IMR-90 (cell line): ENCODE measurements around the gene VPS26C. TPM values are rescaled to one million over a fixed set of nuclear protein-coding genes. Genes with fewer than 3 reads are reported as not detected.

Source experiments
- ATAC-seq: fragments of 200-7000 bp; cut with Tn5 transposase; 2 replicates; pipeline ENCODE4 v1.9.1; 2020; ENCODE audit warnings: low read depth, mild to moderate bottlenecking, moderate library complexity
- BruUV-seq: library from RNA; stranded (reverse); fragments of 400-500 nt; replicated peaks from 2 replicates; lab custom pipeline; 2021; lab: Mats Ljungman, UMichigan
- CTCF ChIA-PET: fragments of 300-600 bp; formaldehyde crosslinking; extraction: SDS; loops from one replicate; lab custom pipeline; 2021; ENCODE audit warnings: antibody characterized with exemption; lab: Yijun Ruan, JAX
- POLR2A ChIA-PET: fragments of 300-600 bp; sonication (Branson Sonifier 250); formaldehyde crosslinking; loops from one replicate; lab custom pipeline; 2022; ENCODE audit warnings: antibody characterized with exemption; ENCODE audit not compliant: unreplicated experiment; lab: Charles Lee
- DNase-seq: peaks from one replicate; pipeline ENCODE4 v3.0.0; 2013
- H2AFZ ChIP-seq: replicated peaks from 2 replicates; pipeline ENCODE3; 2013; ENCODE audit warnings: low read length, mild to moderate bottlenecking; ENCODE audit not compliant: poor library complexity
- H2AK5ac ChIP-seq: 2 replicates; pipeline ENCODE4 v1.6.1; 2013; ENCODE audit warnings: low read depth, low read length, inconsistent platforms
- H2AK9ac ChIP-seq: replicated peaks from 2 replicates; pipeline ENCODE3; 2013; ENCODE audit warnings: mild to moderate bottlenecking, low read depth, low read length, moderate library complexity; ENCODE audit not compliant: poor library complexity
- H2BK120ac ChIP-seq: 2 replicates; pipeline ENCODE4 v1.6.1; 2013; ENCODE audit warnings: low read depth, low read length, inconsistent platforms
- H2BK15ac ChIP-seq: 3 replicates; pipeline ENCODE4 v1.6.1; 2013; ENCODE audit warnings: low read depth, low read length, inconsistent platforms
- H2BK20ac ChIP-seq: 2 replicates; pipeline ENCODE4 v1.6.1; 2013; ENCODE audit warnings: low read depth, mild to moderate bottlenecking, inconsistent platforms, low read length, moderate library complexity
- H2BK5ac ChIP-seq: 2 replicates; pipeline ENCODE4 v1.6.1; 2013; ENCODE audit warnings: mild to moderate bottlenecking, low read depth, low read length, inconsistent platforms; ENCODE audit not compliant: poor library complexity, severe bottlenecking
- H3K14ac ChIP-seq: replicated peaks from 2 replicates; pipeline ENCODE4 v1.6.1; 2013; ENCODE audit warnings: low read depth, low read length, inconsistent platforms
- H3K18ac ChIP-seq: 2 replicates; pipeline ENCODE4 v1.6.1; 2013; ENCODE audit warnings: low read depth, low read length, control low read depth
- H3K23ac ChIP-seq: 2 replicates; pipeline ENCODE4 v1.6.1; 2013; ENCODE audit warnings: low read depth, low read length, inconsistent platforms
- H3K27ac ChIP-seq: 2 replicates; pipeline ENCODE4 v1.5.1; 2013; ENCODE audit warnings: mild to moderate bottlenecking, control low read depth, low read length; ENCODE audit not compliant: insufficient read depth
- H3K27me3 ChIP-seq: 2 replicates; pipeline ENCODE4 v1.6.1; 2013; ENCODE audit warnings: low read length; ENCODE audit not compliant: control insufficient read depth, insufficient read depth
- H3K36me3 ChIP-seq: 2 replicates; pipeline ENCODE4 v1.6.1; 2013; ENCODE audit warnings: low read length, mixed read lengths; ENCODE audit not compliant: control insufficient read depth, insufficient read depth
- H3K4ac ChIP-seq: 2 replicates; pipeline ENCODE4 v1.6.1; 2013; ENCODE audit warnings: low read depth, low read length, inconsistent platforms
- H3K4me1 ChIP-seq: 2 replicates; pipeline ENCODE4 v1.6.1; 2013; ENCODE audit warnings: low read length, mixed read lengths; ENCODE audit not compliant: control insufficient read depth, insufficient read depth
- H3K4me2 ChIP-seq: 2 replicates; pipeline ENCODE4 v1.6.1; 2013; ENCODE audit warnings: low read depth, mild to moderate bottlenecking, control low read depth, low read length, moderate library complexity
- H3K4me3 ChIP-seq: 2 replicates; pipeline ENCODE4 v1.5.1; 2013; ENCODE audit warnings: low read depth, mild to moderate bottlenecking, control low read depth, low read length, moderate library complexity; ENCODE audit not compliant: insufficient read depth
- H3K56ac ChIP-seq: 2 replicates; pipeline ENCODE4 v1.6.1; 2013; ENCODE audit warnings: low read length, inconsistent platforms; ENCODE audit not compliant: insufficient read depth; ENCODE audit errors: extremely low read depth
- H3K79me1 ChIP-seq, 2 experiments: 2 replicates each; pipeline ENCODE4 v1.6.1; 2013; ENCODE audit warnings: low read length in 2 of 2, inconsistent platforms in 1 of 2, low read depth in 1 of 2
- H3K9ac ChIP-seq: 2 replicates; pipeline ENCODE4 v1.6.1; 2013; ENCODE audit warnings: low read depth, low read length, control low read depth
- H3K9me1 ChIP-seq: 2 replicates; pipeline ENCODE4 v1.6.1; 2013; ENCODE audit warnings: low read length, inconsistent platforms; ENCODE audit not compliant: insufficient read depth
- H3K9me3 ChIP-seq: 2 replicates; pipeline ENCODE4 v1.6.1; 2013; ENCODE audit warnings: low read length; ENCODE audit not compliant: control insufficient read depth, insufficient read depth
- H4K20me1 ChIP-seq: 2 replicates; pipeline ENCODE4 v1.6.1; 2013; ENCODE audit warnings: low read length, inconsistent platforms; ENCODE audit not compliant: insufficient read depth
- H4K5ac ChIP-seq: 2 replicates; pipeline ENCODE4 v1.6.1; 2013; ENCODE audit warnings: mild to moderate bottlenecking, low read depth, low read length, control low read depth
- H4K8ac ChIP-seq, 2 experiments: 2 replicates each; pipeline ENCODE4 v1.6.1; 2013; ENCODE audit warnings: low read depth in 2 of 2, low read length in 2 of 2, control low read depth in 1 of 2, inconsistent platforms in 1 of 2
- H4K91ac ChIP-seq: 2 replicates; pipeline ENCODE4 v1.6.1; 2013; ENCODE audit warnings: low read depth, low read length, inconsistent platforms; ENCODE audit not compliant: insufficient read depth
- CHD1 ChIP-seq: IDR thresholded peaks from 2 replicates; pipeline ENCODE4 v1.6.1; 2012; ENCODE audit warnings: low read depth, low read length, improper control_type of control experiment
- CTCF ChIP-seq: conservative IDR thresholded peaks from 2 replicates; pipeline ENCODE4 v1.5.1; 2012; ENCODE audit warnings: mild to moderate bottlenecking, low read depth, low read length, improper control_type of control experiment
- FOS ChIP-seq: fragments of 150-350 bp; IDR thresholded peaks from 2 replicates; pipeline ENCODE4 v1.6.1; 2016; ENCODE audit warnings: low read depth, low read length
- MAZ ChIP-seq: IDR thresholded peaks from 2 replicates; pipeline ENCODE4 v1.6.1; 2012; ENCODE audit warnings: low read depth, mild to moderate bottlenecking, low read length, improper control_type of control experiment, moderate library complexity, borderline replicate concordance
- MXI1 ChIP-seq: IDR thresholded peaks from 2 replicates; pipeline ENCODE4 v1.6.1; 2012; ENCODE audit warnings: low read depth, mild to moderate bottlenecking, low read length, moderate library complexity, borderline replicate concordance
- NFE2L2 ChIP-seq: fragments of 150-350 bp; IDR thresholded peaks from 2 replicates; pipeline ENCODE4 v1.6.1; 2016; ENCODE audit warnings: low read depth, mild to moderate bottlenecking, low read length
- RAD21 ChIP-seq: IDR thresholded peaks from 2 replicates; pipeline ENCODE4 v1.6.1; 2012; ENCODE audit warnings: low read length, improper control_type of control experiment
- RFX5 ChIP-seq: IDR thresholded peaks from 2 replicates; pipeline ENCODE4 v1.8.0; 2012; ENCODE audit warnings: low read depth, mild to moderate bottlenecking, low read length, moderate library complexity
- SMC3 ChIP-seq: fragments of 150-350 bp; IDR thresholded peaks from 2 replicates; pipeline ENCODE4 v1.6.1; 2016; ENCODE audit warnings: low read depth, mild to moderate bottlenecking, antibody characterized with exemption, low read length, moderate library complexity
- USF2 ChIP-seq: fragments of 150-350 bp; IDR thresholded peaks from 2 replicates; pipeline ENCODE4 v1.6.1; 2017; ENCODE audit warnings: mild to moderate bottlenecking, antibody characterized with exemption, low read length, low read depth
- WGBS, 2 experiments: methylation state at CpG; one replicate each; pipeline versions ENCODE4 v1.1.5 to v1.1.7; 2013; ENCODE audit warnings: missing lambda C conversion rate in 2 of 2; ENCODE audit not compliant: insufficient read length in 1 of 2; ENCODE audit errors: extremely low coverage in 2 of 2; 5-methylcytosine and 5-hydroxymethylcytosine counted together
- dilution Hi-C: fragments of 300-500 bp; cut with HindIII; formaldehyde crosslinking; loops from one replicate; pipeline ENCODE4 v1.14.3; 2018; ENCODE audit warnings: low sequenced_read_pairs; ENCODE audit not compliant: unreplicated experiment
- in situ Hi-C: fragments of 300-500 bp; cut with MboI; formaldehyde crosslinking; loops from 3 replicates; pipeline ENCODE4 v1.14.3; 2019; ENCODE audit warnings: low sequenced_read_pairs, inconsistent platforms, mixed read lengths
- intact Hi-C: fragments of 100-400 bp; cut with micrococcal nuclease; formaldehyde crosslinking; loops from 2 replicates; pipeline ENCODE4 v1.10.0; 2022
- polyA plus RNA-seq, 3 experiments: library from polyadenylated mRNA; depleted of rRNA; stranded (reverse); fragments of >200 nt; gene quantifications; 2 replicates each; pipeline ENCODE4 v1.2.3, GENCODE V29; 2012; ENCODE audit warnings: low replicate concordance in 1 of 3
- total RNA-seq: library from RNA; depleted of rRNA; stranded (reverse); fragments of >200 nt; gene quantifications from 2 replicates; pipeline ENCODE4 v1.2.3, GENCODE V29; 2012

Gene VPS26C
- total and polyA plus RNA-seq, 2 of the 4 experiments (the other 2 are of a cell fraction): 30.0 to 36.6 TPM

- Histone ChIP-seq H3K4me2 (no peak overlapping the region), H3K79me1 (peaks cover 24 to 34% of the 10 kb centered on the region in 2 experiments), H4K91ac (no peak overlapping the region), H2BK5ac (no peak overlapping the region), H4K8ac (no peak overlapping the region), H3K18ac (no peak overlapping the region), H2AFZ (no peak overlapping the region), H3K4me1 (no peaks in the 10 kb centered on the region), H3K4me3 (no peak overlapping the region), H2AK9ac (no peak overlapping the region), H3K9me3 (no peaks in the 10 kb centered on the region), H2AK5ac (no peak overlapping the region), H4K5ac (no peak overlapping the region), H3K36me3 (peaks cover 49% of the 10 kb centered on the region), H3K27ac (no peak overlapping the region), H2BK20ac (no peak overlapping the region), H3K9ac (no peak overlapping the region), H3K27me3 (no peaks in the 10 kb centered on the region), H3K9me1 (no peaks in the 10 kb centered on the region), H4K20me1 (peaks cover 7% of the 10 kb centered on the region; the same call in 1 of the 2 replicates), H3K4ac (no peak overlapping the region), H2BK15ac (no peak overlapping the region), H3K23ac (no peak overlapping the region), H3K56ac (no peak overlapping the region), H3K14ac (no peak overlapping the region), H2BK120ac (no peak overlapping the region)
- DNase-seq (no peak), ATAC-seq (no peak)
- intact Hi-C loops (no loop called here), dilution Hi-C loops (no loop called here), in situ Hi-C loops (no loop called here)
- no CpG with 5 or more reads among the region's 2 CpGs for WGBS, 2 experiments
- no TSS peak for BruUV-seq
- POLR2A ChIA-PET: no interaction called here
- TF ChIP-seq NFE2L2: no peak
- TF ChIP-seq SMC3: no peak
- TF ChIP-seq CHD1: no peak
- no peak for TF ChIP-seq CTCF
- no peak for TF ChIP-seq FOS
- TF ChIP-seq RAD21: no peak
- TF ChIP-seq MXI1: no peak
- no peak for TF ChIP-seq MAZ
- TF ChIP-seq USF2: no peak
- no peak for TF ChIP-seq RFX5
- CTCF ChIA-PET: no interaction called here
Observed at GRCh38 chr21:37186983-37187382, 80.2 kb downstream of the VPS26C start.
